T47D (cell line): ENCODE results near the gene BRAF.
A peak's percentile ranks its signal among the peaks of the same experiment; 100 is the strongest.
"Not testable (repeated sequence)": the region's sequence is repeated elsewhere in the genome, so short reads cannot be mapped to it uniquely, and the experiment has no call there.

Experiments used
- DNase-seq, 2 experiments: peaks; one replicate each; pipeline versions ENCODE4 v3.0.0 to v3.0.0-alpha.2; 2011 to 2012; ENCODE audit warnings: low read depth in 1 of 2, low spot score in 1 of 2
- JUND ChIP-seq: IDR thresholded peaks from 2 replicates; pipeline ENCODE4 v1.6.1; 2012; ENCODE audit warnings: low read depth
- in situ Hi-C: cut with HindIII; loops from 2 replicates; pipeline ENCODE4 v1.10.0; 2016; ENCODE audit warnings: low sequenced_read_pairs, low pct_unique_long_range_greater_than_20kb

BRAF gene

DNA sequence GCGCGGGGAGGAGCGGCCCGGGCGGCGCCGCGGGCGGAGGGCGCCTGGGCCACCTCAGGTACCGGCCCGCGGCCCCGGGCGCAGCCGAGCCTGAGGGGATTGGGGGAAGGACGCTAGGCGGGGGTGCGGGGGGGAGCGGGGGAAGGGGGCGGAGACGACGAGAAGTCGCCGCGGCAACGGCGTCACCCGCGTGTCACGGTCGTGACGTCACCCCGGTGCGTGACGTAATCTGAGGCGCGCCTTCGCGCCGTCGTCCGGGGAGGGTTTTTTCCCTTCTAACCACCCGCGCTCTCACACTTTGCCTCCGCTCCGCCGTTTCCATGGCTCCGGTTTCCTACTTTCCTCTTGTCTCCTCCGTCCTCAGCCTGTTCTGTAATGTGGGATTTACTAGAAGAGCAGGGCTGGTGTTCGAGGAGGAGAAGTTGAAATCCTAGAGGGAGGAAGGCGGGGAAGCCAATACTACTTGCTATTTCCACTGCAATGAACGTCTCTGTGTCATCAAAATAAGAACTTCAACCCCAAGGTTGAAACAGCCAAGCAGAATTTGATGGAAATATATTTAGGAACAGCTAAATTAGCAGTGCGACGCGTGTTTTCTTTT lies at the start of gene BRAF:
TSS of gene BRAF (minus strand) at position 109 of the 601 bp plus-strand sequence. CDS start 226 bp downstream, outside the sequence.
- no peak for TF ChIP-seq JUND
- in situ Hi-C loops, result no loop called here
- DNase-seq, result peak; percentile 41 to 91

GRCh38 chr7:140972876-140973829 lies 48.4 kb upstream of the BRAF start:
- no peak for TF ChIP-seq JUND
- in situ Hi-C loops, result no loop called here
- DNase-seq, result peak in 1 of 2 experiments; percentile 28

DNA sequence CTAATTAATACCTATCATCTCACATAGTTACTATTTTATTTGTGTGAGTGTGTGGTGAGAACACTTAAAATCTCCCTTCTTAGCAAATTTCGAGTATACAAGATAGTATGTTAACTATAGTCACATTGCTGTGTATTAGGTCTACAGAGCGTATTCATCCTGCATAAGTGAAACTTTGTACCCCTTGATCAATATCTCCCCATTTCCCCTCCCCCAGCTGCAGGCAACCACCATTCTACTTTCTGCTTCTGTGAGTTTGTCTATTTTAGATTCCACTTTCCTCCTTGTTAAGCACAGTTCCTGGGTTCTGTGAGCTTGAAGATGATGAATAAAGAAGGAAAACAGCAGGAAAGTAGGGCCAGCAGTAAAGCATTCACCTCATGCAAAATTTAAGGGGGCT lies 47.6 kb upstream of the BRAF start:
- in situ Hi-C loops, result no loop called here
- no peak for DNase-seq
- no peak for TF ChIP-seq JUND

DNA sequence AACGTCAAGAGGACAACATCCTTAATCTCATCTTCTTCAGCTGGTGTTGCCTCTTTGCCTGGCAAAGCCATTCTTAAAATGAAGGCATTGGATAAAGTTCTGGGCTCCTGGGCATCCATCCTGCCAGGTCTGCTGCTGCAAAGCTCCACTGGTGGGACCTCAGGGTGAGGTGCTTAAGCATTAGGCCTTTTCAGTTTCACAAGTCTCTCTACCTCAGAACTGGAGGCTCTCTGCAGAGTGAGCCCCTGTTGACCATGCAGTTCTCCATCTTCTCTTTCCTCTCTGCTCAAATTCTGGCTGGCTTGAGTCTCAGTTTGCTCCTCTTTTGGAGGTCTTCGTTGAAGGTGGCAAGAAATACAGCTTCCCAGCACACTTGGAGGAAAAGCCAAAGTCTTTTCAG lies 42.7 kb upstream of the BRAF start:
- DNase-seq, result no peak
- no peak for TF ChIP-seq JUND
- in situ Hi-C loops, result no loop called here

GRCh38 chr7:140966561-140967233 lies 42.0 kb upstream of the BRAF start:
- in situ Hi-C loops, result no loop called here
- TF ChIP-seq JUND, result no peak
- no peak for DNase-seq

DNA sequence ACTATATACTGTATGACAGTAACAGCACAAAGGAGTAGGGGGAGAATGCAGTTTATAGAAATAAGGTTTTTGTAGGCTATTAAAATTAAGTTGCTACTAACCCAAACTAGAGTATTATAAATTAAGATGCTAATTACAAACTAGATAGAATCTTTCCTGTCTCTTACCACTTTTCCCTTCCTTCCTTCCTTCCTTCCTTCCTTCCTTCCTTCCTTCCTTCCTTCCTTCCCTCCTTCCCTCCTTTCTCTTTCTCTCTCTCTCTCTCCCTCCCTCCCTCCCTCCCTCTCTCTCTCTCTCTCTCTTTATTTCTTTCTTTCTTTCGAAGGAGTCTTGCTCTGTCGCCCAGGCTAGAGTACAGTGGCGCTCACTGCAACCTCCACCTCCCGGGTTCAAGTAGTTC lies 36.4 kb upstream of the BRAF start:
- no peak for DNase-seq
- in situ Hi-C loops, result no loop called here
- no peak for TF ChIP-seq JUND

DNA sequence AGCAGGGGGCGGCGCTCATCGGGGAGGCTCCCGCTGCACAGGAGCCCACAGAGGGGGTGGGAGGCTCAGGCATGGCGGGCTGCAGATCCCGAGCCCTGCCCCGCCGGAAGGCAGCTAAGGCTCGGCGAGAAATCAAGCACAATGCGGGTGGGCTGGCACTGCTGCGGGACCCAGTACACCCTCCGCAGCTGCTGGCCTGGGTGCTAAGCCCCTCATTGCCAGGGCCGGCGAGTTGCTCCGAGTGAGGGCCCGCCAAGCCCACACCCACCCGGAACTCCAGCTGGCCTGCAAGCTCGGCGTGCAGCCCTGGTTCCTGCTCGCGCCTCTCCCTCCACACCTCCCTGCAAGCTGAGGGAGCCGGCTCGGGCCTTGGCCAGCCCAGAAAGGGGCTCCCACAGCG lies 32.3 kb upstream of the BRAF start:
- DNase-seq, in situ Hi-C loops: not testable (repeated sequence)

DNA sequence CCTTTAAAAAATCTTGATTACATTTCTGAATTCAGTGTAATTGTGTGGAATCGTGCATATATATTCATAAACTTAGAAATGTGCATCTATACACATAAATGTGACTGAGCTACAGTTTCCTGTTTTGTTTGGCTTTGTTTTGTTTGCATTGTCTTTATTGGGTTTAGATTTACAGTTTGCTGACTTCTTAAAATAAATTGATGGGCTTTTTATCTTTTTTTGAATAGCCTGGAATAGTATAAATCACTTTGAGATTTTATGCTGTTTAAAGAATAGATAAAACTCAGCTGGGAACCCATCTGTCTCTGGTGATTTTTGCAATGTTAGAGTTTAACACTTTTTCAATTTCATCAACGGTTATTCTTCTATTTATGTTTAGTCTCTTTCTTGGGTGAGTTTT lies 21.2 kb upstream of the BRAF start:
- no peak for TF ChIP-seq JUND
- in situ Hi-C loops, result no loop called here

GRCh38 chr7:140942242-140942641 lies 17.5 kb upstream of the BRAF start:
- DNase-seq, in situ Hi-C loops: not testable (repeated sequence)

More for the DNA sequence above, 21.2 kb upstream of the BRAF start:
- no peak for DNase-seq

DNA sequence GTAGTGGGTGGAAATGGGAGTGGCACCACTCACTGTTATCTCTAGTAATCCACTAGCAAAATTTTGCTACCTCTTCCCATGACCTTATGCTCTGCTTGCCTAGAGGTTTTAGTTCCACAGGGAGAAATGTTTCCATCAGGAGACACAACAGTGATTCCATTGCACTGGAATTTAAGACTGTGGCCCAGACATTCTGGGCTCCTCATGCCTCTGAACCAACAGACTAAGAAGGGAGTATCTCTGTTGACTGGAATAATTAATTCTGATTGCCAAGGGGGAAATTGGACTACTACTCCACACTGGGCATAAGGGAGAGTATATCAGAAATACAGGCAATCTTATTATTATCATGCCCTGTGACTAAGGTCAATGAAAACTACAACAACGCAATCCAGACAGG lies 16.2 kb upstream of the BRAF start:
- in situ Hi-C loops, result no loop called here
- no peak for TF ChIP-seq JUND
- DNase-seq, result no peak

DNA sequence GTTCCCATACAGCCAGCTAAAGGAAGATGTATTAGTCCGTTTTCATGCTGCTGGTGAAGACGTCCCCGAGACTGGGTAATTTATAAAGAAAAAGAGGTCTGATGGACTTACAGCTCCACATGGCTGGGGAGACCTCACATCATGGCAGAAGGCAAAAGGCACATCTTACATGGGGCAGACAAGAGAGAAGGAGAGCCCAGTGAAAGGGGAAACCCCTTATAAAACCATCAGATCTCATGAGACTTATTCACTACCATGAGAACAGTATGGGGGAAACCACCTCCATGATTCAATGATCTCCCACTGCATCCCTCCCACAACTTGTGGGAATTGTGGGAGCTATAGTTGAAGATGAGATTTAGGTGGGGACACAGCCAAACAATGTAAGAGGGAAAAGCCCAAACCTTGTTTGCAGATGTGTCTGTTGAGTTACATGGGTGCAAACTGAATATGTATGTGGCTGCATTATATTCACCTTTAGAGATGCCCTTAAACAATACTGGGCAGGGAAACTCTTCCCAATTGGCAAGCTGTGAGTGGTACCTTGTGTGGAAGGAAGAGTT lies 13.1 kb upstream of the BRAF start:
- TF ChIP-seq JUND, result no peak
- DNase-seq, result no peak
- in situ Hi-C loops, result no loop called here

DNA sequence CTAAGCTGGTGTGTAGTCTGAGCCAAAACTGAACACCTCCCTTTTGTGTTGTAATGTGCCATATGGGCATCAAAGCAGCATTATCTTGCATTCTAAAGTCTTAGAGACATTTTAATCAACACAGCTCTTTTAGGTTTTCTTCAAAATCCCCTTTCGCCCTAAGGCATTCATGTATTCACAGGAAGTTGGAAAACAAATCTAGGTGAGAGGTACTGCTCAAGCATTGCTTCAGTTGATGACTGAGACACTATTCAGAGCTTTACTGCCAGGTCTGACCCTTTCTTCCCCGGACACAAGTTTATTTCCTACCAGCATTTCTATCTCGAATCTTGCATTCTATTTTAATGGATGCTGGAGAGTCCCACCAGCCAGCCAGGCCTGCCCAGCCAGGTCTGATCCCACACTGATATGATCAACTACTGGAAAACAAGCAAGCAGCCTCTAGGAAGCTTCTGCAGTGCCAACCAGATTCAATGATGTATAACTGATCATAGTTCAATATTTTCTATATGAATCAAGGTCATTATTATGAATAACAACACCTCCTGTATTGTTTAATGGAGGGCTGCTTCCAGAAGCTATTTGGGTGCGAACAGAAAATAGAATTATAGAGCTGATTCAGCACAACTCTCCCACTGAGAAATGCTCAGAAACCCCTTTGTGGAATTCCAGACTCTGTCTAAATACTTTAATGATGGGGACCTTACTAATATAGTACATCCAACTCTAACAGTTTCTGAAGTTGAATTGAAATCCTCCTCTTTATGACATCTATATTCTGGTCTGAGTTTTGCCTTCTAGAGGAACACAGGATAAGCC lies 4.0 kb upstream of the BRAF start:
- in situ Hi-C loops, result no loop called here
- DNase-seq, result no peak
- no peak for TF ChIP-seq JUND

- DNase-seq, in situ Hi-C loops: not testable (repeated sequence)
Observed at GRCh38 chr7:140927945-140928344, 3.2 kb upstream of the BRAF start.
